Glutamatergic neuron (in vitro differentiated cells): ENCODE data around the gene PSENEN. TPM values are rescaled to one million over a fixed set of nuclear protein-coding genes. Genes with fewer than 3 reads are reported as not detected.

Experiments used
- DNase-seq: peaks from one replicate; pipeline ENCODE4 v3.0.0; 2022
- H3K27ac Mint-ChIP-seq: one replicate; pipeline ENCODE4 v1.8.0; 2020; ENCODE audit warnings: mild to moderate bottlenecking, mixed read lengths, inconsistent platforms; ENCODE audit not compliant: unreplicated experiment
- H3K27me3 Mint-ChIP-seq: one replicate; pipeline ENCODE4 v1.8.0; 2020; ENCODE audit warnings: mild to moderate bottlenecking, moderate library complexity, mixed read lengths, inconsistent platforms; ENCODE audit not compliant: unreplicated experiment
- H3K36me3 Mint-ChIP-seq: one replicate; pipeline ENCODE4 v1.8.0; 2020; ENCODE audit warnings: mild to moderate bottlenecking, mixed read lengths, inconsistent platforms; ENCODE audit not compliant: unreplicated experiment
- H3K4me1 Mint-ChIP-seq: one replicate; pipeline ENCODE4 v1.8.0; 2020; ENCODE audit warnings: mild to moderate bottlenecking, low read depth, mixed read lengths, inconsistent platforms; ENCODE audit not compliant: unreplicated experiment
- H3K4me3 Mint-ChIP-seq: one replicate; pipeline ENCODE4 v1.8.0; 2020; ENCODE audit warnings: mild to moderate bottlenecking, mixed read lengths, inconsistent platforms; ENCODE audit not compliant: unreplicated experiment
- H3K9me3 Mint-ChIP-seq: one replicate; pipeline ENCODE4 v1.8.0; 2020; ENCODE audit warnings: mild to moderate bottlenecking, moderate library complexity, mixed read lengths, inconsistent platforms; ENCODE audit not compliant: unreplicated experiment
- total RNA-seq: library from RNA; stranded (reverse); fragmentation: NEBNext Ultra II Directional; extraction: Animal tissue kit (Norgen Biotek cat#: 25700); gene quantifications from one replicate; pipeline ENCODE4 v1.2.1, GENCODE V29; 2021; ENCODE audit not compliant: unreplicated experiment
- TF ChIP-seq, protein P1 (sequence below): fragments of 200-600 bp; sonication (generic); IDR thresholded peaks from one replicate; pipeline ENCODE4 v1.5.0; 2021; ENCODE audit not compliant: partially characterized antibody, unreplicated experiment

The PSENEN gene
- total RNA-seq, 1 donor from 2014 or later = 109 TPM

DNA sequence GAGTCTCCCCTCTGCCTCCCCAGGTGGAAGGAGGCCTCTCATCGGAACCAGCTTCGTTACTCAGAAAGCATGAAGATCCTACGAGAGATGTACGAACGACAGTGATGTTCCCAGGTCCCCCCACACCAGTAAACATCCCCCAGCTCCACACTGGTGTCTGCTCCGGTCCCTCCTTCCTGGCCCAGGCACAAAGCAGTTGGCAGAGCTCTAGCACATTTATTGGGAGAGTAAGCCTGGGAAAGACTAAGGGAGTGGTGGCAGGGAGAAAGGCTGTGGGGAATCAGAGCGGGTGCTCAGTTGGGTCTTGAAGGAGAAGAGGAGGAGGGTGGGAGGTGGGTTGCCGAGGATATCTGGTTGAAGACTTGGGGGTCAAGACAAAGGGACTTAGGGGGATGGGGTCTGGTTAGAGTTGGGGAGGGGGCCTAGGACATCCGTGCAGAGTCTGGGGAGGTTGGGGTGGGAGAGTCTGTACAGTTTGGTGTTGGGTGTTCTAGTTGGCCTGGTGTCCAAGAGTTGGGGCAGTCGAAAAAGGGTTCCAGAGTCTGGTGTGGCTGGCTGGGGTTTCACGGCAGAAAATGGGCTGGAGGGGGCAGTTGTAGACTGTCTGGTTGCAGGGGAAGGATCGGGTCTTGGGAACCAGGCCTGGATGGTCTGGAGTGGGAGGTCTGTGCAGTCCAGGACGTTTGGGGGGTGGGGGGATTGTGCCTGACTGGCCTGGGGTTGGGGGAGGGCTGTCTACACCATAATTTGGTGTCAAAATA, 9.1 kb downstream of the PSENEN start:
- peaks cover 21% of the 10 kb centered on the region for H3K27me3 Mint-ChIP-seq
- TF ChIP-seq, protein P1, sequence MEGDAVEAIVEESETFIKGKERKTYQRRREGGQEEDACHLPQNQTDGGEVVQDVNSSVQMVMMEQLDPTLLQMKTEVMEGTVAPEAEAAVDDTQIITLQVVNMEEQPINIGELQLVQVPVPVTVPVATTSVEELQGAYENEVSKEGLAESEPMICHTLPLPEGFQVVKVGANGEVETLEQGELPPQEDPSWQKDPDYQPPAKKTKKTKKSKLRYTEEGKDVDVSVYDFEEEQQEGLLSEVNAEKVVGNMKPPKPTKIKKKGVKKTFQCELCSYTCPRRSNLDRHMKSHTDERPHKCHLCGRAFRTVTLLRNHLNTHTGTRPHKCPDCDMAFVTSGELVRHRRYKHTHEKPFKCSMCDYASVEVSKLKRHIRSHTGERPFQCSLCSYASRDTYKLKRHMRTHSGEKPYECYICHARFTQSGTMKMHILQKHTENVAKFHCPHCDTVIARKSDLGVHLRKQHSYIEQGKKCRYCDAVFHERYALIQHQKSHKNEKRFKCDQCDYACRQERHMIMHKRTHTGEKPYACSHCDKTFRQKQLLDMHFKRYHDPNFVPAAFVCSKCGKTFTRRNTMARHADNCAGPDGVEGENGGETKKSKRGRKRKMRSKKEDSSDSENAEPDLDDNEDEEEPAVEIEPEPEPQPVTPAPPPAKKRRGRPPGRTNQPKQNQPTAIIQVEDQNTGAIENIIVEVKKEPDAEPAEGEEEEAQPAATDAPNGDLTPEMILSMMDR = no peak
- peaks cover 14% of the 10 kb centered on the region for H3K4me1 Mint-ChIP-seq
- H3K9me3 Mint-ChIP-seq = peaks cover 13% of the 10 kb centered on the region
- H3K27ac Mint-ChIP-seq = peak overlapping the region; percentile 23
- H3K4me3 Mint-ChIP-seq = peak overlapping the region; percentile 70
- DNase-seq = no peak
- no peaks in the 10 kb centered on the region for H3K36me3 Mint-ChIP-seq

GRCh38 chr19:35755131-35755549, 9.7 kb downstream of the PSENEN start:
- TF ChIP-seq, protein P1 = no peak
- Mint-ChIP-seq H3K9me3 (peaks cover 13% of the 10 kb centered on the region), H3K27me3 (peaks cover 18% of the 10 kb centered on the region), H3K36me3 (no peaks in the 10 kb centered on the region), H3K27ac (peak overlapping the region; percentile 23), H3K4me1 (peaks cover 14% of the 10 kb centered on the region), H3K4me3 (peak overlapping the region; percentile 70)
- no peak for DNase-seq

GRCh38 chr19:35755550-35756376, 10.3 kb downstream of the PSENEN start:
- peaks cover 14% of the 10 kb centered on the region for H3K4me1 Mint-ChIP-seq
- H3K9me3 Mint-ChIP-seq = peaks cover 13% of the 10 kb centered on the region
- no peaks in the 10 kb centered on the region for H3K36me3 Mint-ChIP-seq
- H3K4me3 Mint-ChIP-seq = peak overlapping the region; percentile 84
- H3K27ac Mint-ChIP-seq = peak overlapping the region; percentile 67
- DNase-seq = no peak
- H3K27me3 Mint-ChIP-seq = peaks cover 18% of the 10 kb centered on the region
- TF ChIP-seq, protein P1 = no peak

DNA sequence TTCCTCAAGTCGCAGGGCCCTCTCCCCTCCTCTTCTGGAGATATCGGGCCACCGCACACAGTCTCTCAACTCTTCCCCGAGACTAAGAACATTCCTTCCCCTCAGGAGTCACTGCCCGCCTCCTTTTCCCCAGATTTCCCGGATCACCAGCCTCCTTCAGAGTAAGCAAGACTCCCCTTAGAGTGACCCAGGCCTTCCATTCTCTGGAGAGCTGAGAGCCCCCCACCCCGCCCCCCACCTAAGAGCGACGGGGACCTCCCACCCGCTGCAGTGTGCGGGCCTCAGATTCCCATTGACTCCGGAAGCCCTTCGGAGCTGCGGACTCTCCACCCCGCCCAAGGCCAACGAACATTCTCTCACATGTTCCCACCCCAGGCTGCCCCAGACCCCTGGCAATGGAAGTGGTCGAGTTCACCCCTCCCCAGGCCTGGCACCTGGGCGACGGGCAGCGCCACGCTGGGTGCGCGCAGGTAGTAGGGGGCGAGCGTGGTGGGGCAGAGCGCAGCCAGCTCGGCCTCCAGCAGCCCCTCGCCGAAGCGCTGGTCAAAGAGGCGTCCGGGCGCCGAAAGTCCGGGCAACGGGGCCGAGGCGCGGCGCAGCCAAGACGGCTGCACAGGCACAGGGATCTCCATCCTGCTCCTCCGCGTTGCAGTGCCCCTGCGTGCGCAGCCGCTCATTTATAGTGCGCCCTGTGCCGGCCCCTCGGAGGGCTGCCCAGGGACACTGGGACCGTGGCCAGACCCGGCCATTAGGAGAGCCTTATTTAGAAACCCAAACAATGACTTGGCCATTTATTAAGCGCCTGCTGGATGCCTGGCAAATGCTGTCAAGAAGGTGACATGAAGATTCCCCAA, 11.2 kb downstream of the PSENEN start, which contains the start of gene HSPB6:
TSS of gene HSPB6 (minus strand) at position 653 of the 854 bp plus-strand sequence. CDS start at position 632, 21 bp downstream.
- H3K4me3 Mint-ChIP-seq = peak within 1 kb of the TSS; percentile 92

More for the DNA sequence above, 11.2 kb downstream of the PSENEN start, which contains the start of gene HSPB6:
- Mint-ChIP-seq H3K27me3 (peaks cover 18% of the 10 kb centered on the region), H3K9me3 (peaks cover 13% of the 10 kb centered on the region), H3K4me1 (peaks cover 14% of the 10 kb centered on the region), H3K27ac (peak within 1 kb of the TSS; percentile 95), H3K36me3 (no peaks in the 10 kb centered on the region)
- TF ChIP-seq, protein P1 = no peak
- peak; percentile 68 for DNase-seq
